ENCODE results near the gene LSP1. TPM values are rescaled to one million over a fixed set of nuclear protein-coding genes. Genes with fewer than 3 reads are reported as not detected.
"Not testable (repeated sequence)": the region's sequence is repeated elsewhere in the genome, so short reads cannot be mapped to it uniquely, and the experiment has no call there.

Gene LSP1
- total RNA-seq, 1 donor from 2014 or later = not detected

DNA sequence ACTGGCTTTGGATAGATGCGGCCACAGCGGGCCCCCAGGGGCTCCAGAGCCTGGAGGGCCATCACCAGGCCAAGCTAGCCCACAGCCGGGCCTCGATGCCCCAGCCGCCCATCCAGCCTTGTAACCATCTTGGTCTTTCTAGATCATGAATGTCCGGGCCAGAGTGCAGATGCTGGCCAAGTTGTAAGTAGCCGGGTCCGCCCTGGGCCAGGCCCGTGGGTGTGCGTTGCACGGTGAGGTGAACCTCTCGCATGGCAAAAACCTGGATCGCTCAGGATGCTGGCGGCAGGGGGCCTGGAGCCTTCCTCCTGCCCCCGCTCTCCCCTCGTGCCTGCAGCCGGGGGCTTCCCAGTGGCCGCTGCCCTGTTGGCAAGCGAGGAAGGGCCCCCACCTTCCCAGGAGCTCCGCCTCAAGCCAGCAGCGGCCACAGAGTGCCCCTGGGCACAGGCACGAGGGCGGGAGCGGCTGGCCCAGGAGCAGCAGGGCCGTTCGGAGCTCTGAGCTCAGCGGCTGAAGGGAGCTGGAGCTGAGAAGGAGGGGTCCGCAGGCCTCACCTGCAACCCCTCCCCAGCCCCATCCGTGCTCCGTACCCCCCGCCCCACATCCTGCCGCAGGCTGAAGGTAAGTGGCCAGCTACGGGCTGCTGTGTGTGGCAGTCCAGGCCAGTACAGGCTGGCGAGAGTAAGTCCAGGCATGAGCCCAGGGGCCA is 83.3 kb downstream of the LSP1 start:
- TF ChIP-seq, protein P1, sequence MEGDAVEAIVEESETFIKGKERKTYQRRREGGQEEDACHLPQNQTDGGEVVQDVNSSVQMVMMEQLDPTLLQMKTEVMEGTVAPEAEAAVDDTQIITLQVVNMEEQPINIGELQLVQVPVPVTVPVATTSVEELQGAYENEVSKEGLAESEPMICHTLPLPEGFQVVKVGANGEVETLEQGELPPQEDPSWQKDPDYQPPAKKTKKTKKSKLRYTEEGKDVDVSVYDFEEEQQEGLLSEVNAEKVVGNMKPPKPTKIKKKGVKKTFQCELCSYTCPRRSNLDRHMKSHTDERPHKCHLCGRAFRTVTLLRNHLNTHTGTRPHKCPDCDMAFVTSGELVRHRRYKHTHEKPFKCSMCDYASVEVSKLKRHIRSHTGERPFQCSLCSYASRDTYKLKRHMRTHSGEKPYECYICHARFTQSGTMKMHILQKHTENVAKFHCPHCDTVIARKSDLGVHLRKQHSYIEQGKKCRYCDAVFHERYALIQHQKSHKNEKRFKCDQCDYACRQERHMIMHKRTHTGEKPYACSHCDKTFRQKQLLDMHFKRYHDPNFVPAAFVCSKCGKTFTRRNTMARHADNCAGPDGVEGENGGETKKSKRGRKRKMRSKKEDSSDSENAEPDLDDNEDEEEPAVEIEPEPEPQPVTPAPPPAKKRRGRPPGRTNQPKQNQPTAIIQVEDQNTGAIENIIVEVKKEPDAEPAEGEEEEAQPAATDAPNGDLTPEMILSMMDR (conservative IDR thresholded peaks at IDR 0.05; ENCODE audit: low read depth, low read length) = no peak
- DNase-seq (ENCODE audit: low read depth) = no peak
- H3K4me3 ChIP-seq (ENCODE audit: low read depth, low read length) = no peak overlapping the region

DNA sequence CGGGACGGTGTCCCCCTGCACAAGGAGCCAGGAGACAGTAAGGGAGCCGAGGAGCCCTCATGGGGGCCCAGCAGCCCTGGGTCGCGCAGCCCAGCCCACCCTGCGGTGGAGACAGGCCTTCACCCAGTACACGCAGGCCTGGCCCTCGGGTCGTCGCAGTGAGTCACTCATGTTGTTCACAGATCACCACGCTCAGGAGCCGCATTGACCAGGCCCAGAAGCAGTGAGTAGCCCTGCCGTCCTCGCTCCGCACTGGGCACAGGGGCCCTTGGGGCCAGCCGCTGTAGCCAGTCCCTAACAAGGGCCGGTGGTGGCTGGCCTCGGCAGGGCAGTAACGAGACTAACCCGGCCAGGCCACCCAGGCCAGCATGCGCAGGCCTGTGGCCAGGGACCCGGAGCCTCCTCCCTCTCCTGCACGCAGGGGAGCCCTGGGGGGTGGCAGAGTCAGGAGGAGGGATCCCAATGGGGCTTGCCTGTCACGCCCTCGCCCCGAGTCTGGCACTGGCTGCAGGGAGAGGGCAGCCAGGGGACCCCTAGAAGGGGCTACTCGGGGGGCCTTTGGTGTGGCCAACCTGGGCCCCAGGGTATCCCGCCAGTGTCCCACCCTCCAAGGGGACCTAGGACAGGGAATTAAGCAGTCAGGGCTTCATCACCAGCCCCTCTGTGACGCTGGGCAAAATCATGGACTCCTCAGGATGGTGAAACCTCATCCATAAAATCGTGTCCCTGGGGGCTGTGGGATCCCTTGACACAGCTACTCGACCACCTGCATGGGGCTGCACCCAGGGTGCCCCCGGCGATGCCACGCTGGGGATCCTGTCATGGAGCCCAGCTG is 84.1 kb downstream of the LSP1 start:
- no peak for DNase-seq (ENCODE audit: low read depth)
- TF ChIP-seq, protein P1 (conservative IDR thresholded peaks at IDR 0.05; ENCODE audit: low read depth, low read length) = no peak
- H3K4me3 ChIP-seq (ENCODE audit: low read depth, low read length) = no peak overlapping the region

DNA sequence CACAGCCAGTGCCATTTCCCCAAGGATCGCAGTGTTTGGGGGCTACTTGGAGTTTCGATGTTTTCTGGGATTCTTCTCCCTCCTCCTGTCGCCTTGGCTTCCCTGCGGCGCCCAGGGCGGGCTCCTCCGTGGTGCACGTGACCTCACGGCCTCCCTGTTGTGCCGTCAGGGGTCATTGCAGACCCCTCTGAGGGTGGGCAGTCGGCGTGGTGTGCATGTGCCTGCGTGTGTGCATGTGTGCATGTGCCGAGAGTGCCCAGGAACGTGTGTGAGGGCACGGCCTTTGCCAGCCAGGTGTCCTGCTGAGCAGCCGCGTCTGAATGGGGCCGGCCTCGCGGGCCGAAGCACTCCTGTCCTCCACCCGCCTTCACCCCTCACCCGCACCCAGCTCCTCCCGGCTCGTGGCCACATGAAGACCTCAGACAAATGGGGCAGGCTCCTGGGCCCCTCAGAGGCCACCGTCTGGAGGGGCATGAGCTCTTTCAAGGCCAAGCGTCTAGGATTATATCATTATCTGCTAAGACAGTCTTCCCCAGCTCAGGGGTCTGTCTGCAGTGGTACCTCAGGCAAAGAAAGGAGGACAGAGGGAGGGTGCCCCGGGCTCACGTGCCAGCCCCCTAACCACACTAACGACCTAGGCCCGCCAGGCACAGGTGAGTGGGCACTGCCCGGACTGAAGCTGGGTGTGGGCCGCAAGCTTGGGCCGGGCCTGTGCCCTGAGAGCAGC is 84.9 kb downstream of the LSP1 start:
- DNase-seq (ENCODE audit: low read depth) = no peak
- no peak overlapping the region for H3K4me3 ChIP-seq (ENCODE audit: low read depth, low read length)
- TF ChIP-seq, protein P1 (conservative IDR thresholded peaks at IDR 0.05; ENCODE audit: low read depth, low read length) = no peak

DNA sequence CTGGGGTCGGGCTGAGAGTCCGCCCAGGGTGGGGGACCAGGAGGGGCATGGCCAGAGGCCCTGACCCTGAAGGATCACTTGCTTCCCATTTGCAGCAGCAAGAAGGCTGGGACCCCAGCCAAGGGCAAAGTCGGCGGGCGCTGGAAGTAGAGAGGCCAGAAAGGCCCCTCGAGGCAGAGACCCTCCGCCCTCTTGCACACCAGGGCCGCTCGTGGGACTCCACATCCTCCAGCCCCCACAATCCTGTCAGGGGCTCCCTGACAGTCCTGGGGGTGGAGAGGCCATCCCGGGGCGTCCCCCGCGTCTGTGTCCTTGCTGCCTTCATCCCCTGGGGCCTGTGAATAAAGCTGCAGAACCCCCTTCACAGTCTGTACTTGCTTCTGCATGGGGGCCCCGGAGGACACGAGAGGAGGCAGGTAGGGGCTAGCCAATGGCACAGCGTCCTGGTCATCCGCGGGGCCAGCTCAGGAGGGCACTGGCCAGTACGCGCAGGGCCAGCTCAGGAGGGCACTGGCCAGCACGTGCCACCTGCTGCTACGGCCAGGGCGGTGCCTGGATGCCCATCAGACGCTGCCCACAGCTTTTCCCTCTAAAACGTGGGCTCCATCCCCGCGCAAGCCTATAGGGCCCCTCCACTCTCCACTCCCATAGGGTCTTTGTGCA is 85.6 kb downstream of the LSP1 start:
- H3K4me3 ChIP-seq (ENCODE audit: low read depth, low read length) = no peak overlapping the region
- DNase-seq (ENCODE audit: low read depth) = no peak
- TF ChIP-seq, protein P1 (conservative IDR thresholded peaks at IDR 0.05; ENCODE audit: low read depth, low read length) = no peak

DNA sequence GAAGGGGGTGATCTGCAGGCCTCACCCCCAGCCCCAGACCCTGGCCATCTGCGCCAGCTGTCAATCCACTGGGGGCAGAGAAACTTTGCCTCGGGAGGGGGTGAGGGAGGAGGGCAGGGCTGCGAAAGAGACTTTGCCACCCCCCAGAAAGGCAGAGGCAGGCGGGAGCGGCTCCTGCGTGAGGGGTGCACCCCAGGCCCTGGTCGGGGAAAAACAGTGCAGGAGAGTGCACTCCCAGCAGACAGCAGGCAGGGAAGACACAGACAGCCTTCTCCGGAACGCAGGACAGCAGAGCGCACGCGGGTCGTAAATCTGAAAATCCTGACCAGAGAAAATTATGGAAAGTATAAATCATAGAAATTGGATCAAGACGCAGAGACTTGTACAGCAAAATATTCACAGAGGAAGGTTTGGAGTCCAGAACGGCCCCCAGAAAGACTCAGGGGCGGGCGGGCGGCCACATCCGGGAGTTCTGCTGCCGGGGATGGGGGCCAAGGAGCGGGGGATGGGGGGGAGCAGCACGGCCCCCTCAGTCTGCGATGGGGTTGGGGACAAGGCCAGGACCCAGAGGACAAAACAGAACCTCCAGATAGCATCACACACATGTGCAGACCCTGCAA is 86.2 kb downstream of the LSP1 start:
- no peak overlapping the region for H3K4me3 ChIP-seq (ENCODE audit: low read depth, low read length)
- TF ChIP-seq, protein P1 (conservative IDR thresholded peaks at IDR 0.05; ENCODE audit: low read depth, low read length) = no peak
- no peak for DNase-seq (ENCODE audit: low read depth)

DNA sequence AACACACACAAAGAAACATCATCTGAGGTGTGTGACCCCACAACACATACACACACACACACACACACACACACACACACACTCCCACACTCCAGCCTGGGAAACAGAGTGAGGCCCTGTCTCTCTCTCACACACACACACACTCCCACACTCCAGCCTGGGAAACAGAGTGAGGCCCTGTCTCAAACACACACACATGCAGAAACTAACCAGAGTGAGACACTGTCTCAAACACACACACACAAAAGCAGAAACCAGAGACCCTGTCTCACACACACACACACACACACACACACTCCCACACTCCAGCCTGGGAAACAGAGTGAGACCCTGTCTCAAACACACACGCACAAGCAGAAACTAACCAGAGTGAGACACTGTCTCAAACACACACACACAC is 86.9 kb downstream of the LSP1 start:
- not testable (repeated sequence) for H3K4me3 ChIP-seq (ENCODE audit: low read depth, low read length); DNase-seq (ENCODE audit: low read depth)

Other genes starting within 250 kb of the LSP1 start
- gene KRTAP5-3, start 244.6 kb upstream of the LSP1 start, total RNA-seq = not detected in 2 replicates
- gene KRTAP5-4, start 230.9 kb upstream of the LSP1 start, total RNA-seq = not detected in 2 replicates
- not detected in 2 replicates for gene KRTAP5-5, start 223.3 kb upstream of the LSP1 start, total RNA-seq
- not detected in 2 replicates for gene KRTAP5-6, start 155.9 kb upstream of the LSP1 start, total RNA-seq
- not detected in 2 replicates for gene IFITM10, start 102.5 kb upstream of the LSP1 start, total RNA-seq
- gene CTSD, start 89.2 kb upstream of the LSP1 start, total RNA-seq = 192 and 211 TPM in 2 replicates
- gene SYT8, start 18.1 kb upstream of the LSP1 start, total RNA-seq = 0.81 TPM in 1 of 2 replicates, not detected in the other
- not detected in 2 replicates for gene TNNI2, start 14.1 kb upstream of the LSP1 start, total RNA-seq
- gene PRR33, start 38.8 kb downstream of the LSP1 start, total RNA-seq = not detected in 2 replicates
- not detected in 2 replicates for gene TNNT3, start 66.6 kb downstream of the LSP1 start, total RNA-seq
- 92.1 and 251 TPM in 2 replicates for gene MRPL23, start 94.2 kb downstream of the LSP1 start, total RNA-seq
- gene H19, start 144.8 kb downstream of the LSP1 start, total RNA-seq = 0.36 and 11.8 TPM in 2 replicates

All from epithelial cell of proximal tubule (primary cell).